OCI-LY3 (cell line): Measurements from ENCODE around the gene WNT10A.

Experiments used
- H2AFZ ChIP-seq: fragments of 200-600, 300-600 bp; shearing (Covaris generic); 2 replicates; pipeline ENCODE4 v1.6.0; 2014; ENCODE audit warnings: antibody characterized with exemption, low read depth, low read length
- H3K27ac ChIP-seq: fragments of 200-600, 300-600 bp; sonication (generic); 2 replicates; pipeline ENCODE4 v1.5.1; 2014; ENCODE audit warnings: mild to moderate bottlenecking, low read length, moderate library complexity, mixed read lengths
- H3K27me3 ChIP-seq: fragments of 200-600, 300-600 bp; sonication (generic); 2 replicates; pipeline ENCODE4 v1.6.1; 2014; ENCODE audit warnings: low read depth, low read length, mixed read lengths
- H3K36me3 ChIP-seq: fragments of 200-600, 300-600 bp; sonication (generic); replicated peaks from 2 replicates; pipeline ENCODE3; 2014; ENCODE audit warnings: low read depth, low read length, mixed read lengths
- H3K4me1 ChIP-seq: fragments of 300-600, 200-600 bp; sonication (generic); 2 replicates; pipeline ENCODE4 v1.6.1; 2014; ENCODE audit warnings: low read length, mixed read lengths
- H3K4me2 ChIP-seq: fragments of 200-600, 300-600 bp; sonication (generic); 2 replicates; pipeline ENCODE4 v1.6.1; 2014; ENCODE audit warnings: low read length, mixed read lengths
- H3K4me3 ChIP-seq: fragments of 300-600, 200-600 bp; sonication (generic); 2 replicates; pipeline ENCODE4 v1.5.1; 2014; ENCODE audit warnings: antibody characterized with exemption, mild to moderate bottlenecking, low read length, moderate library complexity
- H3K79me2 ChIP-seq: fragments of 300-600, 200-600 bp; shearing (Covaris generic); 2 replicates; pipeline ENCODE4 v1.6.1; 2014; ENCODE audit warnings: mild to moderate bottlenecking, low read length, mixed read lengths
- H3K9ac ChIP-seq: fragments of 300-600, 200-600 bp; shearing (Covaris generic); 2 replicates; pipeline ENCODE4 v1.6.0; 2014; ENCODE audit warnings: mild to moderate bottlenecking, low read length, moderate library complexity
- H3K9me3 ChIP-seq: fragments of 200-600, 300-600 bp; shearing (Covaris generic); 2 replicates; pipeline ENCODE4 v1.6.1; 2014; ENCODE audit warnings: low read length, mixed read lengths; ENCODE audit not compliant: insufficient read depth
- H4K20me1 ChIP-seq: fragments of 200-600, 300-600 bp; sonication (generic); 2 replicates; pipeline ENCODE4 v1.6.1; 2016; ENCODE audit warnings: low read length, mixed read lengths; ENCODE audit not compliant: insufficient read depth
- EZH2phosphoT487 ChIP-seq: fragments of 200-600 bp; shearing (Covaris generic); IDR thresholded peaks from 2 replicates; pipeline ENCODE4 v1.6.1; 2018; ENCODE audit warnings: antibody characterized with exemption, mixed run types, low read depth
- TF ChIP-seq, protein P1 (sequence below): fragments of 200-600, 300-600 bp; sonication (generic); IDR thresholded peaks from 2 replicates; pipeline ENCODE4 v1.5.1; 2014; ENCODE audit warnings: antibody characterized with exemption, low read length, low read depth

The WNT10A gene

DNA sequence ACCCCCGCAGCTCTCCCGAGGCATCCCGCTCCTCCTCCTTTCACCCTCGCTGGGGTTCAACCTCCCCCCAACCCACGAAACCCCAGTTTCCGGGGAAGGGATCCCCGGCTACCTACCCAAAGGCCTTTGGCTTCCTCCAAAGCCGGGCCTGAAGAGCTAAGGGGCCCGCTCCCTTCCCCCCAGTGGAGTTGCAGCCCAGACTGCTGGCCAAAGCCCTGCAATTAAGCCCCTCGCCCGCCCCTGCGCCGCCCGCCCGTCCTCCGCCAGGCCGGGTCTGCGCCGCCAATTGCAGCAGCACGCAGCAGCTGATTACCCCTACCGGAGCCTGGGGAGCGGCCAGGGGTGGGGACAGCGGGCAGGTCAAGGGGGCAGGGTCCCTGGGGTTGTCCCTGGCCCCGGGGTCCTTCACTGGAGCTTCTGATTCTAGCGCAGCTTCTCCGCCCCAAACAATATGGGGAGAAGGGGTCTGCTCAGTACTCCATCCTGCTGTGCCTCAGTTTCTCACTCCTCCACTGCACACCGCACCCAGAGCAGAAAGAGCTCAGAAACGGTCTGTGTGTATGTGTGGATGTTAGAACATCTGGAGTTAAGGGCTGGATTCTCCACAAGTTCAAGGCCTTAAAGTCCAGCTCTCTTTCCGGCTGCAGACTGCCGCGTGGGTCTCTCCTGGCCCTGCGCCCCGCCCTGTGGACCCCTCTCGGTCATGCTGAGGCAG lies 16.9 kb downstream of the WNT10A start:
- peak overlapping the region; percentile 99 for H3K27ac ChIP-seq
- no peak overlapping the region for H2AFZ ChIP-seq
- peaks cover 6% of the 10 kb centered on the region for H3K36me3 ChIP-seq
- peak overlapping the region; percentile 85 for H3K4me3 ChIP-seq
- no peak for TF ChIP-seq EZH2phosphoT487
- TF ChIP-seq, protein P1, sequence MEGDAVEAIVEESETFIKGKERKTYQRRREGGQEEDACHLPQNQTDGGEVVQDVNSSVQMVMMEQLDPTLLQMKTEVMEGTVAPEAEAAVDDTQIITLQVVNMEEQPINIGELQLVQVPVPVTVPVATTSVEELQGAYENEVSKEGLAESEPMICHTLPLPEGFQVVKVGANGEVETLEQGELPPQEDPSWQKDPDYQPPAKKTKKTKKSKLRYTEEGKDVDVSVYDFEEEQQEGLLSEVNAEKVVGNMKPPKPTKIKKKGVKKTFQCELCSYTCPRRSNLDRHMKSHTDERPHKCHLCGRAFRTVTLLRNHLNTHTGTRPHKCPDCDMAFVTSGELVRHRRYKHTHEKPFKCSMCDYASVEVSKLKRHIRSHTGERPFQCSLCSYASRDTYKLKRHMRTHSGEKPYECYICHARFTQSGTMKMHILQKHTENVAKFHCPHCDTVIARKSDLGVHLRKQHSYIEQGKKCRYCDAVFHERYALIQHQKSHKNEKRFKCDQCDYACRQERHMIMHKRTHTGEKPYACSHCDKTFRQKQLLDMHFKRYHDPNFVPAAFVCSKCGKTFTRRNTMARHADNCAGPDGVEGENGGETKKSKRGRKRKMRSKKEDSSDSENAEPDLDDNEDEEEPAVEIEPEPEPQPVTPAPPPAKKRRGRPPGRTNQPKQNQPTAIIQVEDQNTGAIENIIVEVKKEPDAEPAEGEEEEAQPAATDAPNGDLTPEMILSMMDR, result no peak
- peaks cover 5% of the 10 kb centered on the region; the same call in 1 of the 2 replicates for H3K27me3 ChIP-seq
- H3K9ac ChIP-seq, result peak overlapping the region; percentile 97
- H3K4me2 ChIP-seq, result peak overlapping the region; percentile 98
- H4K20me1 ChIP-seq, result no peaks in the 10 kb centered on the region
- no peaks in the 10 kb centered on the region for H3K9me3 ChIP-seq
- H3K4me1 ChIP-seq, result peaks cover 58% of the 10 kb centered on the region
- H3K79me2 ChIP-seq, result no peaks in the 10 kb centered on the region

- Histone ChIP-seq H3K27ac (peak overlapping the region; percentile 99), H3K4me2 (peak overlapping the region; percentile 98), H3K9me3 (no peaks in the 10 kb centered on the region), H3K36me3 (peaks cover 4% of the 10 kb centered on the region), H4K20me1 (no peaks in the 10 kb centered on the region), H3K79me2 (no peaks in the 10 kb centered on the region), H2AFZ (no peak overlapping the region), H3K9ac (peak overlapping the region; percentile 97; the same call in 1 of the 2 replicates), H3K4me1 (peaks cover 52% of the 10 kb centered on the region), H3K27me3 (peaks cover 5% of the 10 kb centered on the region; the same call in 1 of the 2 replicates), H3K4me3 (peak overlapping the region; percentile 85)
- TF ChIP-seq, protein P1, result peak; percentile 75
- no peak for TF ChIP-seq EZH2phosphoT487
These were observed 17.6 kb downstream of the WNT10A start for GRCh38 chr2:218898109-218898878.

DNA sequence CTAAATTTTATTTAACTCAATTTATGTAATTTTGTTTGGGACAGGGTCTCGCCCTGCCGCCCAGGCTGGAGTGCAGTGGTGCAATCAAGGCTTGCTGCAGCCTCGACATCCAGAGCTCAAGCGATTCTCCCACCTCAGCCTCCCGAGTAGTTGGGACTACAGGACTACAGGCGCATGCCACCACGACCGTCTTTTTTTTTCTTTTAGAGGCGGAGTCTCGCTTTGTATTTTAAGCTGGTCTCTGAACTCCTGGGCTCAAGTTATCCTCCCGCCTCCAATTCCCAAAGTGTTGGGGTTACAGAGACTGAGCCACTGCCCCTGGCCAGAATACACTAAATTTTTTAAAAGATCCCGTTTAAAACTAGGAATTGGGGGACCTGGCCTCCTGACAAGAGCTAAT lies 18.5 kb downstream of the WNT10A start:
- no peaks in the 10 kb centered on the region for H3K9me3 ChIP-seq
- no peak overlapping the region for H3K27ac ChIP-seq
- no peaks in the 10 kb centered on the region for H3K79me2 ChIP-seq
- H3K4me3 ChIP-seq, result no peak overlapping the region
- no peak overlapping the region for H3K4me2 ChIP-seq
- no peak overlapping the region for H2AFZ ChIP-seq
- H3K9ac ChIP-seq, result no peak overlapping the region
- H4K20me1 ChIP-seq, result no peaks in the 10 kb centered on the region
- no peaks in the 10 kb centered on the region for H3K36me3 ChIP-seq
- peaks cover 5% of the 10 kb centered on the region; the same call in 1 of the 2 replicates for H3K27me3 ChIP-seq
- TF ChIP-seq EZH2phosphoT487, result no peak
- TF ChIP-seq, protein P1, result no peak
- peaks cover 43% of the 10 kb centered on the region for H3K4me1 ChIP-seq

DNA sequence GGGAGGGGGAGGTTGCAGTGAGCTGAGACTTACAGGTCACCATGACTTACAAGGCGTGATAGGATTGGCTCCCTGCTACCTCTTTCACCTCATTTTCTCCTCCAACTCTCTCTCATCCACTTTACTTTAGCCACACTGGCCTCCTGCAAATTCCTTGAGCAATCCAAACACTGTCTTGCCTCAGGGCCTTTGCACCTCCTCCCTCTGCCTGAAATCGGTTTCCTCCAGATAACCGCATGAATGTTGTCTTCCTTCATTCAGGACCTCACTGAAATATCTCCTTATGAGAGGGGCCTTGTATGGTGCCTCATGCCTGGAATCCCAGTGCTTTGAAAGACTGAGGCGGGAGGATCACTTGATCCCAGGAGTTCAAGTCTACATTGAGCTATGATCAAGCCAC lies 21.8 kb downstream of the WNT10A start:
- no peaks in the 10 kb centered on the region for H3K79me2 ChIP-seq
- no peaks in the 10 kb centered on the region for H3K36me3 ChIP-seq
- TF ChIP-seq, protein P1, result no peak
- TF ChIP-seq EZH2phosphoT487, result no peak
- no peaks in the 10 kb centered on the region for H3K9me3 ChIP-seq
- no peak overlapping the region for H3K27ac ChIP-seq
- no peaks in the 10 kb centered on the region for H4K20me1 ChIP-seq
- peaks cover 18% of the 10 kb centered on the region for H3K4me1 ChIP-seq
- H3K9ac ChIP-seq, result no peak overlapping the region
- H3K4me3 ChIP-seq, result no peak overlapping the region
- H3K27me3 ChIP-seq, result peaks cover 5% of the 10 kb centered on the region; the same call in 1 of the 2 replicates
- no peak overlapping the region for H2AFZ ChIP-seq
- no peak overlapping the region for H3K4me2 ChIP-seq
